HepG2 (cell line): ENCODE results near the gene GRID1. TPM values are rescaled to one million over a fixed set of nuclear protein-coding genes. Genes with fewer than 3 reads are reported as not detected.

Experiments used
- ATAC-seq: fragments of 200-7000 bp; cut with Tn5 transposase; 3 replicates; pipeline ENCODE4 v1.9.1; 2020; ENCODE audit warnings: mild to moderate bottlenecking, moderate library complexity
- BruUV-seq: library from RNA; stranded (reverse); fragments of 400-500 nt; replicated peaks from 2 replicates; lab custom pipeline; 2021; lab: Mats Ljungman, UMichigan
- CTCF ChIA-PET: fragments of 300-600 bp; formaldehyde crosslinking; extraction: SDS; loops from one replicate; lab custom pipeline; 2021; ENCODE audit warnings: low total read pairs, inconsistent platforms, low intra/inter-chr PET ratio; lab: Yijun Ruan, JAX
- POLR2A ChIA-PET: fragments of 350-600 bp; sonication (Branson Sonifier 250); formaldehyde crosslinking; loops from one replicate; lab custom pipeline; 2020; ENCODE audit warnings: antibody characterized with exemption, inconsistent platforms; lab: Yijun Ruan, JAX
- DNase-seq: peaks from one replicate; pipeline ENCODE4 v3.0.0-alpha.2; 2015; ENCODE audit warnings: low spot score
- FAIRE-seq: peaks from 3 replicates; lab custom pipeline; 2011; peaks lifted over from hg19 to GRCh38; lab: Jason Lieb, UNC
- H2AFZ ChIP-seq: one replicate; pipeline ENCODE4 v1.6.1; 2011; ENCODE audit warnings: low read length, inconsistent platforms
- H3K27ac ChIP-seq: fragments of 300-600 bp; 3 replicates; pipeline ENCODE4 v1.8.0; 2011; ENCODE audit warnings: mixed run types, mild to moderate bottlenecking, mixed read lengths, low read length, inconsistent platforms; ENCODE audit not compliant: insufficient read depth; ENCODE audit errors: extremely low read length
- H3K27me3 ChIP-seq, 2 experiments: fragments of 200-600 bp in 1 of 2; 2 replicates in 1 of 2; 3 replicates in 1 of 2; pipeline versions ENCODE4 v1.6.0 to v1.8.0; 2011; ENCODE audit warnings: low read length in 2 of 2, mild to moderate bottlenecking in 2 of 2, moderate library complexity in 2 of 2, inconsistent platforms in 1 of 2; ENCODE audit not compliant: insufficient read depth in 2 of 2, control insufficient read depth in 1 of 2
- H3K36me3 ChIP-seq, 2 experiments: fragments of 200-600 bp in 1 of 2; replicated peaks in 1 of 2; 2 replicates in 1 of 2; 3 replicates in 1 of 2; pipeline versions ENCODE4 v1.5.1 to v1.8.0; 2011; ENCODE audit warnings: low read length in 2 of 2, inconsistent platforms in 1 of 2; ENCODE audit not compliant: insufficient read depth in 2 of 2, control insufficient read depth in 1 of 2
- H3K4me1 ChIP-seq: 2 replicates; pipeline ENCODE4 v1.5.1; 2012; ENCODE audit warnings: low read length, inconsistent platforms; ENCODE audit not compliant: insufficient read depth
- H3K4me2 ChIP-seq: 2 replicates; pipeline ENCODE4 v1.6.0; 2011; ENCODE audit warnings: low read depth, low read length, inconsistent platforms
- H3K4me3 ChIP-seq, 3 experiments: fragments of 200-600 bp in 1 of 3; sonication (generic), shearing (Covaris generic) in 1 of 3; replicated peaks in 1 of 3; 2 replicates each; pipeline ENCODE4 v1.5.1; 2011 to 2016; ENCODE audit warnings: low read length in 3 of 3, inconsistent platforms in 2 of 3, low read depth in 2 of 3, mild to moderate bottlenecking in 2 of 3, control low read depth in 1 of 3, mixed read lengths in 1 of 3; ENCODE audit not compliant: insufficient read depth in 1 of 3
- H3K79me2 ChIP-seq: one replicate; pipeline ENCODE4 v1.6.1; 2011; ENCODE audit warnings: low read length, inconsistent platforms; ENCODE audit not compliant: insufficient read depth
- H3K9ac ChIP-seq: 2 replicates; pipeline ENCODE4 v1.6.0; 2011; ENCODE audit warnings: mild to moderate bottlenecking, low read depth, low read length, inconsistent platforms; ENCODE audit not compliant: insufficient read depth
- H3K9me3 ChIP-seq: 2 replicates; pipeline ENCODE4 v1.5.1; 2012; ENCODE audit warnings: mild to moderate bottlenecking, low read length
- H4K20me1 ChIP-seq: 2 replicates; pipeline ENCODE4 v1.6.0; 2011; ENCODE audit warnings: inconsistent platforms, mild to moderate bottlenecking, low read length, moderate library complexity; ENCODE audit not compliant: insufficient read depth
- AHR ChIP-seq: IDR thresholded peaks from 2 replicates; pipeline ENCODE4 v1.6.1; 2018; ENCODE audit warnings: missing genetic modification reagents, missing compliant biosample characterization
- CREB1 ChIP-seq, 2 experiments: fragments of 450-650 bp in 1 of 2; IDR thresholded peaks; 2 replicates each; pipeline ENCODE4 v1.6.1; 2016 to 2017; ENCODE audit warnings: control low read depth in 1 of 2, mild to moderate bottlenecking in 1 of 2, missing compliant biosample characterization in 1 of 2, missing genetic modification characterization in 1 of 2
- FOXA3 ChIP-seq: IDR thresholded peaks from 2 replicates; pipeline ENCODE4 v1.6.1; 2016; ENCODE audit warnings: missing genetic modification reagents, missing compliant biosample characterization
- ZNF781 ChIP-seq: sonication (generic); formaldehyde crosslinking; IDR thresholded peaks from 2 replicates; pipeline ENCODE4 v1.5.1; 2020; ENCODE audit warnings: borderline replicate concordance, mild to moderate bottlenecking, missing genetic modification reagents; ENCODE audit errors: not compliant biosample characterization
- WGBS: methylation state at CpG from one replicate; pipeline ENCODE4 v1.1.6; 2017; ENCODE audit warnings: low lambda C conversion rate; 5-methylcytosine and 5-hydroxymethylcytosine counted together
- in situ Hi-C: cut with HindIII; loops from 2 replicates; pipeline ENCODE4 v1.10.0; 2017; ENCODE audit warnings: low pct_unique_long_range_greater_than_20kb; ENCODE audit not compliant: extremely low pct_ligation_motif_present
- intact Hi-C: fragments of 100-400 bp; cut with micrococcal nuclease; formaldehyde crosslinking; loops from one replicate; pipeline ENCODE4 v1.10.0; 2022; ENCODE audit not compliant: unreplicated experiment
- polyA plus RNA-seq, 8 experiments: library from polyadenylated mRNA; depleted of rRNA in 3 of 8; stranded (reverse) in 7 of 8; unstranded in 1 of 8; fragments of >200 nt; fragmentation: Illumina TruSeq in 4 of 8; extraction: Trizol in 4 of 8; gene quantifications; 2 replicates each; pipeline versions ENCODE4 v1.2.1 to v1.2.3, GENCODE V29; 2011 to 2016; ENCODE audit warnings: low read depth in 4 of 8, missing spikeins in 1 of 8, mixed read lengths in 1 of 8; ENCODE audit not compliant: insufficient read depth in 1 of 8
- total RNA-seq, 5 experiments: library from RNA; depleted of rRNA; stranded (reverse); fragments of >200 nt; fragmentation: Illumina TruSeq; extraction: Trizol; gene quantifications; 2 replicates each; pipeline ENCODE4 v1.2.3, GENCODE V29; 2016; ENCODE audit warnings: low read depth in 1 of 5
- TF ChIP-seq, protein P1 (sequence below): sonication (generic); formaldehyde crosslinking; IDR thresholded peaks from 2 replicates; pipeline ENCODE4 v1.4.0; 2020; ENCODE audit warnings: missing genetic modification reagents, borderline replicate concordance

The GRID1 gene
- total and polyA plus RNA-seq, 2 of the 13 experiments (the other 11 are each of a cell fraction or from before 2014, with no cell fraction given): 0.05 TPM; not detected in 1

DNA sequence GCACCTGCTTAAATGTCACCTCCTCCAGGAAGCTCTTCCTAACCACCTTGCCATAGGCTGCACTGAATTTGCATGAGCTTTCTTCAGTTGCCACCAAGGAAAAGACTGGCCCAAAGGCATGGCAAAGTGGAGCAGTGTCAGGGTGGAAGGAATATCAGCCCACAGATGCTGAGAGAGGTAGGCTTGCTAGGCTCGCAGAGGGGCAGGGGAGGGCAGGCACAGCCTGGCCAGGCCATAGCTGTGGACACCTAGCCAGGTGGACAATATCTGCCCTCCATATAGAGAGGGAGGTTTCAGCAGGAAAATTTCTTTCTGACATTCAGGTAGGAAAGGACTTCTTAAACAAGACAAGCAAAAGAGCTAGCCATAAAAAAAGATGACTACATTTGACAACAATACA is 166.3 kb downstream of the GRID1 start (continued):
- TF ChIP-seq AHR (CRISPR knock-in tag) (no peak), ZNF781 (CRISPR knock-in tag) (no peak)
- TF ChIP-seq, protein P1, sequence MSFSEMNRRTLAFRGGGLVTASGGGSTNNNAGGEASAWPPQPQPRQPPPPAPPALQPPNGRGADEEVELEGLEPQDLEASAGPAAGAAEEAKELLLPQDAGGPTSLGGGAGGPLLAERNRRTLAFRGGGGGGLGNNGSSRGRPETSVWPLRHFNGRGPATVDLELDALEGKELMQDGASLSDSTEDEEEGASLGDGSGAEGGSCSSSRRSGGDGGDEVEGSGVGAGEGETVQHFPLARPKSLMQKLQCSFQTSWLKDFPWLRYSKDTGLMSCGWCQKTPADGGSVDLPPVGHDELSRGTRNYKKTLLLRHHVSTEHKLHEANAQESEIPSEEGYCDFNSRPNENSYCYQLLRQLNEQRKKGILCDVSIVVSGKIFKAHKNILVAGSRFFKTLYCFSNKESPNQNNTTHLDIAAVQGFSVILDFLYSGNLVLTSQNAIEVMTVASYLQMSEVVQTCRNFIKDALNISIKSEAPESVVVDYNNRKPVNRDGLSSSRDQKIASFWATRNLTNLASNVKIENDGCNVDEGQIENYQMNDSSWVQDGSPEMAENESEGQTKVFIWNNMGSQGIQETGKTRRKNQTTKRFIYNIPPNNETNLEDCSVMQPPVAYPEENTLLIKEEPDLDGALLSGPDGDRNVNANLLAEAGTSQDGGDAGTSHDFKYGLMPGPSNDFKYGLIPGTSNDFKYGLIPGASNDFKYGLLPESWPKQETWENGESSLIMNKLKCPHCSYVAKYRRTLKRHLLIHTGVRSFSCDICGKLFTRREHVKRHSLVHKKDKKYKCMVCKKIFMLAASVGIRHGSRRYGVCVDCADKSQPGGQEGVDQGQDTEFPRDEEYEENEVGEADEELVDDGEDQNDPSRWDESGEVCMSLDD: no peak
- TF ChIP-seq, all 625 proteins: peak for 0

DNA sequence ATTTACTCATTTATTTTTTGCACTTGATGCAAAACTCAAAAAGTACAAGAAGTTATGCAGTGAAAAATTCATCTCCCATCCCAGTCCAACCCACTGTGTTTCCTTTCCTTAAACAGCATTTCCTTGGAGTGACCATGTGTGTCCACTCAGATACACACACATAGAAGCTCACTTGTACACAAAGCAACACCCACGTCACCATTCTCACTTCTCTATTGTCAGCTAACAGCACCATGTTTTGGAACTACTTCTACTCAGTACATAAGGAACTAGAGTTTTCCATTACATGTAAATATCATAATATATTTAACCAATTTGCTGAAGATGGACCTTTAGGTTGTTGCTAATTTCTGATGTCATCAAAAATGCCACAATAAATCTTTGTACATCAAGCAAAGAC is 167.6 kb downstream of the GRID1 start:
- TF ChIP-seq CREB1 (IDR thresholded peaks at IDR 0.05): 0 out of 2 replicates have a peak, but pooled peaks have one; percentile 13
- no peak for TF ChIP-seq CREB1 (CRISPR knock-in tag; IDR thresholded peaks at IDR 0.05)
- TF ChIP-seq FOXA3 (CRISPR knock-in tag): no peak
- TF ChIP-seq, all 625 proteins: peak for 1
- POLR2A ChIA-PET: no interaction called here
- DNase-seq (no peak), ATAC-seq (no peak), FAIRE-seq (no peak)
- 4% methylated on average over 1 of the region's 1 CpG for WGBS
- in situ Hi-C loops (no loop called here), intact Hi-C loops (no loop called here)
- H3K36me3 ChIP-seq: no peaks in the 10 kb centered on the region
- H4K20me1 ChIP-seq: no peaks in the 10 kb centered on the region
- H3K79me2 ChIP-seq: no peaks in the 10 kb centered on the region
- no peak overlapping the region for H3K27ac ChIP-seq
- CTCF ChIA-PET: no interaction called here
- no peak overlapping the region for H3K9ac ChIP-seq
- no TSS peak for BruUV-seq
- H3K4me3 ChIP-seq: no peak overlapping the region
- no peak overlapping the region for H3K4me2 ChIP-seq
- H2AFZ ChIP-seq: no peak overlapping the region
- no peaks in the 10 kb centered on the region for H3K9me3 ChIP-seq
- H3K4me1 ChIP-seq: no peaks in the 10 kb centered on the region
- peaks cover 3 to 34% of the 10 kb centered on the region in 2 experiments; a peak in 3 of 5 replicates for H3K27me3 ChIP-seq
